ENCODE measurements around the gene MAP3K7CL.

The MAP3K7CL gene

GRCh38 chr21:29168891-29169315 is 38.5 kb downstream of the MAP3K7CL start:
- no peak for DNase-seq (ENCODE audit: low read depth)

GRCh38 chr21:29170944-29171343 is 40.5 kb downstream of the MAP3K7CL start:
- no peak for DNase-seq (ENCODE audit: low read depth)

GRCh38 chr21:29172282-29172681 is 41.8 kb downstream of the MAP3K7CL start:
- DNase-seq (ENCODE audit: low read depth) = no peak

- DNase-seq (ENCODE audit: low read depth) = no peak
Measured at GRCh38 chr21:29174607-29175013, 44.2 kb downstream of the MAP3K7CL start.

GRCh38 chr21:29175408-29176134 is 45.1 kb downstream of the MAP3K7CL start:
- DNase-seq (ENCODE audit: low read depth) = no peak

- no peak for DNase-seq (ENCODE audit: low read depth)
Measured at GRCh38 chr21:29176471-29177120, 46.2 kb downstream of the MAP3K7CL start.

GRCh38 chr21:29177800-29178199 is 47.4 kb downstream of the MAP3K7CL start:
- no peak for DNase-seq (ENCODE audit: low read depth)

GRCh38 chr21:29178926-29179325 is 48.5 kb downstream of the MAP3K7CL start:
- DNase-seq (ENCODE audit: low read depth) = no peak

GRCh38 chr21:29179503-29179902 is 49.1 kb downstream of the MAP3K7CL start:
- no peak for DNase-seq (ENCODE audit: low read depth)

GRCh38 chr21:29181799-29182470 is 51.5 kb downstream of the MAP3K7CL start:
- DNase-seq (ENCODE audit: low read depth) = no peak

GRCh38 chr21:29182691-29183092 is 52.2 kb downstream of the MAP3K7CL start:
- DNase-seq (ENCODE audit: low read depth) = no peak

- no peak for DNase-seq (ENCODE audit: low read depth)
Measured at GRCh38 chr21:29184037-29184436, 53.6 kb downstream of the MAP3K7CL start.

GRCh38 chr21:29185172-29185571 is 54.7 kb downstream of the MAP3K7CL start:
- DNase-seq (ENCODE audit: low read depth) = no peak

GRCh38 chr21:29185633-29186032 is 55.2 kb downstream of the MAP3K7CL start:
- DNase-seq (ENCODE audit: low read depth) = no peak

GRCh38 chr21:29186246-29186645 is 55.8 kb downstream of the MAP3K7CL start:
- DNase-seq (ENCODE audit: low read depth) = no peak

GRCh38 chr21:29187944-29188343 is 57.5 kb downstream of the MAP3K7CL start:
- DNase-seq (ENCODE audit: low read depth) = no peak

GRCh38 chr21:29189353-29189752 is 58.9 kb downstream of the MAP3K7CL start:
- no peak for DNase-seq (ENCODE audit: low read depth)

- no peak for DNase-seq (ENCODE audit: low read depth)
Measured at GRCh38 chr21:29190923-29191331, 60.5 kb downstream of the MAP3K7CL start.

GRCh38 chr21:29193072-29193471 is 62.6 kb downstream of the MAP3K7CL start:
- no peak for DNase-seq (ENCODE audit: low read depth)

GRCh38 chr21:29193901-29194300 is 63.5 kb downstream of the MAP3K7CL start:
- DNase-seq (ENCODE audit: low read depth) = no peak

- no peak for DNase-seq (ENCODE audit: low read depth)
Measured at GRCh38 chr21:29194342-29194741, 63.9 kb downstream of the MAP3K7CL start.

- no peak for DNase-seq (ENCODE audit: low read depth)
Measured at GRCh38 chr21:29194847-29195246, 64.4 kb downstream of the MAP3K7CL start.

Data from T-helper 22 cell (primary cell).